Stimulated activated CD4-positive, alpha-beta T cell treated with anti-CD3 and anti-CD28 coated beads, Interleukin-1b, Interleukin-23, amount 100 ng/mL, for 24 hours (primary cell): ENCODE data around the gene P2RY8.

Experiments
- DNase-seq, 4 experiments: peaks; one replicate each; pipeline ENCODE4 v3.0.0-alpha.2; 2020; ENCODE audit warnings: low read depth in 4 of 4, low spot score in 1 of 4

The P2RY8 gene

DNA sequence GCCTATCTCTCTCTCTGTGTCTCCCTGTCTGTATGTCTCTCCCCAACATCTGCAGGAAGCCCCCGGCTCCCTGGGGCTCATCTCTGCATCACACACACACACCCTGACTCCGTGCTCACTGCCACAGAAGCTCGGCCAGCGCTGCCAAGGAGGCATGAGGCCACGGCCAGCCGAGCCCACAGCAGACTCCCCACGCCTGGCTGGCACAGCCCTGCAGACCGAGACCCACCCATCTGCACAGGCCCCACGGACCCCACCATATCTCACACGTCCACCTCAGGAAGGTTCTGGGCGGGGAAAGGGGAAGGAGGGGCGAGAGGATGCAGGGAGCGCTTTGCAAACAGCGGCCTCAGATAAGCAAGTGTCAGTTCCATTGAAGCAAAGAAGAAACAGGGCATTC lies 116.6 kb downstream of the P2RY8 start:
- no peak for DNase-seq

DNA sequence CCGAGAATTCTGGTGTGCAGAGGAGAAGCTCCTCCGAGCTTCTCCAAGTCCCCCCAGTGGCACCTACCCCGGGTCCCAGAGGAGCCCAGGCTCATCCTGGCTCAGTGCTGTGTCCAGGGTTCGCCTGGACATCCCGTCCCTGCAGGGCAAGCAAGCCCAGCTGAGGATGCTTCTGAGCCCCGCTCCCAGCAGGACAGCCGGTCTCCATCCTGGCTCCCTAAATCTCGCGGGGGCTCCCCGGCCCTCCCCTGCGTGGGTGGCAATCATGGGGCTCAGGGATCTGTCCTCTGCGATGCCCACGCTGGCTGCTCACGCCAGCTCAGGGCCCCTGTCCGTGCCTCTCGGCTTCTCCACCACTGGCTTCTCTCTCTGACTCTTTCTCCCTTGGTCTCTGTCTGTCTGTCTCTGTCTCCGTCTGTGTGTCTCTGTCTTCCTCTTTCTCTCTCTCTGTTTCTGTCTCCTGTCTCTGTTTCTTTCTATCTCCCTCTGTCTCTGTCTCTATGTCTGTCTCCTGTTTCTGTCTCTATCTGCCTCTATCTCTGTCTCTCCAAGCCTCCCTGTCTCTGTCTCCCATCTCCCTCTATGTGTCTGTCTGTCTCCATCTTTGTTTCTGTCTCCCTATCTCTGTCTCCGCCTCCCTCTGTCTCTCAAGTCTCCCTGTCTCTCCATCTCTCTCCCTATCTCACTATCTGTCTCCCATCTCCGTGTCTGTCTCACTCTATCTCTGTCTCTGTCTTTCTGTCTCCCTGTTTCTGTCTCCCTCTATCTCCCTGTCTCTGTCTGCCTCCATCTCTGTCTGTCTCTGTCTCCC lies 117.2 kb downstream of the P2RY8 start:
- no peak for DNase-seq

DNA sequence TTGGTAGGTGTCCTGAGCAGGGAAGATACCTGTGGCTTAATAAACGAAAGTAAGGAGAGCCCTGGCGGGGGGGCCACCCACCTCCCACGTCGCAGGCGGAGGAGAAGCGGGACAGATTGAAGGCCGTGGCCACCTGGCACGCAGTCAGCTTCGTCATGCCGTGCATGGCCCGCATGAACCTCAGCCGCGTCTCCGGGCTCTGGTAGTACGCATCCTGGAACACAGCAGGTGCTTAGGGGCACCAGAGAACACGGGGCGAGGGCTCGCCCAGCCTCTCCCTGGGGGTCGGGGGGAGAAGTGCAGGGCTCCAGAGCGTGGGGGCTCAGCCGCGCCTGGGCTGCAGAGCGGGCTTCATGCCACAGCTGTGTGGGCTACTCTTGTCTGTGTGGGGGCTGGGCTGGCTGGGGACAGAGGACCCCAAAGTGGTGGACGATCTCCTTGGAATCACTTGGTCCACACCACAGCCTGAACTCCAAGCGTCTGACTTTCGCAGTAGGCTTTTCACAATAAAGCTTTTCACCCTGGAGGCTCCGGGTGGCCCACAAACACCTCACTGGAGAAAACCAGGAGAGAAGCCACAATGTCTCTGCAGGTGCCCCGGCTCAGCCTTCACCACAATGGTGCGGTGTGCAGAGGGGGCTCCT lies 118.0 kb downstream of the P2RY8 start:
- no peak for DNase-seq

GRCh38 chrX:1417921-1418771 lies 118.8 kb downstream of the P2RY8 start:
- DNase-seq, result no peak

- no peak for DNase-seq
These were observed 119.8 kb downstream of the P2RY8 start for GRCh38 chrX:1416965-1417760.

- no peak for DNase-seq
These were observed 120.6 kb downstream of the P2RY8 start for GRCh38 chrX:1416327-1416784.
